ENCODE data around the gene FAM53B. TPM values are rescaled to one million over a fixed set of nuclear protein-coding genes. Genes with fewer than 3 reads are reported as not detected.

Gene FAM53B
- total RNA-seq, 2 donors from 2014 or later, result 17.1 to 21.1 TPM

DNA sequence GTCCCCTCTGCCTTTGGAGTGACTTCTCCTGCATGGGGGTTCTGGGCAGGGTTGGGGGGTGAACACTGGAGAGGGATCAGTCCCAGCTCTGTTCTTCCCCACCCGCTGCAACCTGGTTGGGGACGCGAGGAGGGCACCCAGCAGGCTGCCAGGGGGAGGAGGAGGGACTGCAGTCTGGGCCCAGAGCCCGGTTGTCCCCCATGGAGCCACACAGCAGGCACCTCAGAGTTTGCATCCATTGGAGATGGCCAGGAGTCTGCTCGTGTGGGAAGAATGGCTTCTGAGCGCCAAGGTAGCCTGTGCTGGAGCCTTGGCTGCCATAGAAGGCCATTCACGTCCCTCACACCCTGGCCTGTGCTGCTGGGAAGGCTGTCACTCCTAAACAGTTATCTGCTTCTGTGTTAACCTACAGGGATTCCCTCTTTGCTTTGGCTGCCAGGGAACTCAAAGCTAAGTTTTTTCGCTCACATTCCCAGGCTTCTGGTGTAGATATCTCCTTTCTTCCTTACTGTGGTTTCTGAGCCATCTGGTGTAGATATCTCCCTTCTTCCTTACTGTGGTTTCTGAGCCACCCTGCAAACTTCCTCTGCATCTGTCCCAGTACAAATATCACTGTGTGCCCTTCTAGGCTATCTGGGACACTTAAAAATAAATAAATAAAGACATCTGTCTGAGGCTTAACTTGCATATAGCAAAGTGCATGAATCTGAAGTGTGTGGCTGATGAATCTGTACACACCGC is 148.9 kb downstream of the FAM53B start:
- Histone ChIP-seq H3K9me3 (no peaks in the 10 kb centered on the region), H3K27me3 (no peaks in the 10 kb centered on the region), H3K4me1 (peaks cover 9% of the 10 kb centered on the region), H3K4me3 (no peak overlapping the region), H3K36me3 (replicated peaks in 1 of 2; ENCODE audit: insufficient read depth in 1 of 2, low read depth in 2 of 2) (no peaks in the 10 kb centered on the region), H3K27ac (no peak overlapping the region)
- intact Hi-C loops (cut with DNase I), result no loop called here
- 90 to 100% methylated on average over 2 to 9 of the region's 9 CpGs for WGBS, 2 donors
- ATAC-seq (no peak), DNase-seq (no peak)
- no peak for TF ChIP-seq POLR2A (IDR thresholded peaks at IDR 0.05)
- TF ChIP-seq, protein P1, sequence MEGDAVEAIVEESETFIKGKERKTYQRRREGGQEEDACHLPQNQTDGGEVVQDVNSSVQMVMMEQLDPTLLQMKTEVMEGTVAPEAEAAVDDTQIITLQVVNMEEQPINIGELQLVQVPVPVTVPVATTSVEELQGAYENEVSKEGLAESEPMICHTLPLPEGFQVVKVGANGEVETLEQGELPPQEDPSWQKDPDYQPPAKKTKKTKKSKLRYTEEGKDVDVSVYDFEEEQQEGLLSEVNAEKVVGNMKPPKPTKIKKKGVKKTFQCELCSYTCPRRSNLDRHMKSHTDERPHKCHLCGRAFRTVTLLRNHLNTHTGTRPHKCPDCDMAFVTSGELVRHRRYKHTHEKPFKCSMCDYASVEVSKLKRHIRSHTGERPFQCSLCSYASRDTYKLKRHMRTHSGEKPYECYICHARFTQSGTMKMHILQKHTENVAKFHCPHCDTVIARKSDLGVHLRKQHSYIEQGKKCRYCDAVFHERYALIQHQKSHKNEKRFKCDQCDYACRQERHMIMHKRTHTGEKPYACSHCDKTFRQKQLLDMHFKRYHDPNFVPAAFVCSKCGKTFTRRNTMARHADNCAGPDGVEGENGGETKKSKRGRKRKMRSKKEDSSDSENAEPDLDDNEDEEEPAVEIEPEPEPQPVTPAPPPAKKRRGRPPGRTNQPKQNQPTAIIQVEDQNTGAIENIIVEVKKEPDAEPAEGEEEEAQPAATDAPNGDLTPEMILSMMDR (IDR thresholded peaks at IDR 0.05), result no peak

DNA sequence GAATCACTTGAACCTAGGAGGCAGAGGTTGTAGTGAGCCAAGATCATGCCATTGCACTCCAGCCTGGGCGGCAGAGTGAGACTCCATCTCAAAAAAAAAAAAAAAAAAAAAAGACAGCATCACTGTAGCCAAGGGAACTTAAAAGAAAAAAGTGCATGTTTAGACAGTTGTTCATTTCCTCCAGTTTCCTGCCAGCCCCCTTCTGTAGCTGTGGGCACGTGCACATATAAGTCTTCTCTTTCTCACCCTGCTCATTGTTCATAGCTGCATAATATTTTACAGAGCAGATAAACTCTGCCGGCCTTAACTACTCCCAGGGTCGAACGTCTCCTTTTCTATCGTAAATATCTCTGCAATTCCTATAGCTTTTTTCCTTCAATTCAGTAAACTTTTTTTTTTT is 149.9 kb downstream of the FAM53B start:
- WGBS, 2 donors, result 89 to 92% methylated on average over 6 of the region's 6 CpGs
- no peak overlapping the region for H3K4me3 ChIP-seq
- no peaks in the 10 kb centered on the region for H3K9me3 ChIP-seq
- no peaks in the 10 kb centered on the region for H3K27me3 ChIP-seq
- TF ChIP-seq, protein P1 (IDR thresholded peaks at IDR 0.05), result no peak
- TF ChIP-seq POLR2A (IDR thresholded peaks at IDR 0.05), result no peak
- no peaks in the 10 kb centered on the region for H3K36me3 ChIP-seq (replicated peaks in 1 of 2; ENCODE audit: insufficient read depth in 1 of 2, low read depth in 2 of 2)
- intact Hi-C loops (cut with DNase I), result no loop called here
- DNase-seq (no peak), ATAC-seq (no peak)
- no peak overlapping the region for H3K27ac ChIP-seq
- H3K4me1 ChIP-seq, result peaks cover 19% of the 10 kb centered on the region

DNA sequence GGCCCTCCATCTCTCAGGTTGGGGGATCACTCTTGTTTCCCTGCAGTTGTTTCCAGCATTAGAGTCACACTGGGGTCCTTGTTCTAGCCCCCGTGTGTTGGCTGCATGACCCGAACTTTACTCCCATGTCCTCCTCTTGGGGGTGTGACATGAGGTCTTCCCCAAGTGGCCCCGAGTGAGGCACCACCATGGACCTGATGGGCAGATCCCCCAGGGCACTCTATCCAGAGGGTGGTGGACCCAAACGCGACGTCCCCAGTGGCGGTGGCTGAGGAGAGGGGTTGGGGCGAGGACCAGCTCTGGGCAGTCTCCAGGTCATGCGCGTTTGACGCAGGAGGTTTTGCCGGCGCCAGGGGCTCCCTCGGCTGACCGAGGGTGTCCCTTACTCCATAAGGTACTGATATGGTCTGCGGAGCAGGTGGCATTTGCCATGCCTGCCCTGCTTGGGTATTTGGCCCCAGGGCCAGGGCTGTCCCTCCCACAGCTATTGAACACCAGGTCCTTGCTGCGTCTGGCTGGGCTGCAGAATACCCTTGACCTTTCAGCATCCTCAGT is 150.7 kb downstream of the FAM53B start:
- TF ChIP-seq, protein P1 (IDR thresholded peaks at IDR 0.05), result no peak
- TF ChIP-seq POLR2A (IDR thresholded peaks at IDR 0.05), result no peak
- DNase-seq (no peak), ATAC-seq (no peak)
- Histone ChIP-seq H3K4me1 (peaks cover 27% of the 10 kb centered on the region), H3K4me3 (no peak overlapping the region), H3K36me3 (replicated peaks in 1 of 2; ENCODE audit: insufficient read depth in 1 of 2, low read depth in 2 of 2) (no peaks in the 10 kb centered on the region), H3K27me3 (no peaks in the 10 kb centered on the region), H3K27ac (no peak overlapping the region), H3K9me3 (no peaks in the 10 kb centered on the region)
- WGBS, 2 donors, result 83 to 95% methylated on average over 2 to 13 of the region's 17 CpGs
- intact Hi-C loops (cut with DNase I), result no loop called here

DNA sequence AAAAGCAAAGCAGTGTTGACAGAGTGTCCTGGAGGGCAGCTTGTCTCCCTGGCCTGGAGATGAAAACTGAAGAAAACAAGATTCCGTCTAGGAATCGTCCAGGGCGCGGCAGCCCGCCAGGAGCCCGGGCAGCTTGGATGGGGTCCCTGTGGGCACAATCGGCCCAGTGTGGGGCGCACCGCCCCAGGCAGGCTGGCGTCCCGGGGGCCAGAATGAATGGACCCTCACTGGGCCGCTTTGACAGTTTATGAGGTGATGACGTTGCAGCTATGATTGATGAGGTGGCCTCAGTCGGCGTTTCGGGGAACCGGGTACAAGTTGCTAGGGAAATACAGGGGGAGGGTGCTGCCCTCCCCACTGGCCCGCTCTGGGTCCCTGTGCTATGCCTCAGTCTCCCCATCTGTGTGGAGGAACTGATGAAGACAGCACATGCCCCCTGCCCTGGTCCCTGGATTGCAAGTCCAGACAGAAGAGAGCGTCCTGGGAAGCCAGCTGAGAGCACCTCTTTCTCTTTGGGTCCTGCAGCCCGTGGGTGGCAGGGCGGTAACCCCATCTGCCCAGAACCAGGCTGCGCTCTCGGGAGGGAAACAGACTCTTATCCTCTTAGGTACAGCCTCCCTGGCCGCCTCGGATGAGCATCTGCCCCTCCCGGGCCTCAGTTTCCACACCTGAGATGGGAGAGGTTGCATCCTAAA is 151.3 kb downstream of the FAM53B start:
- H3K27ac ChIP-seq, result no peak overlapping the region
- TF ChIP-seq, protein P1 (IDR thresholded peaks at IDR 0.05), result no peak
- TF ChIP-seq POLR2A (IDR thresholded peaks at IDR 0.05), result no peak

More for the DNA sequence above, 151.3 kb downstream of the FAM53B start:
- no peak overlapping the region for H3K4me3 ChIP-seq
- DNase-seq (no peak), ATAC-seq (no peak)
- no peaks in the 10 kb centered on the region for H3K27me3 ChIP-seq
- WGBS, 2 donors, result 88 to 95% methylated on average over 26 of the region's 26 CpGs
- intact Hi-C loops (cut with DNase I), result no loop called here
- H3K9me3 ChIP-seq, result no peaks in the 10 kb centered on the region
- peaks cover 30% of the 10 kb centered on the region for H3K4me1 ChIP-seq
- no peaks in the 10 kb centered on the region for H3K36me3 ChIP-seq (replicated peaks in 1 of 2; ENCODE audit: insufficient read depth in 1 of 2, low read depth in 2 of 2)

Measured in body of pancreas (tissue), 4 donors.